MCF 10A (cell line): ENCODE measurements around the gene PSMD5. TPM values are rescaled to one million over a fixed set of nuclear protein-coding genes. Genes with fewer than 3 reads are reported as not detected.

Source experiments
- BruUV-seq: library from RNA; stranded (reverse); fragments of 400-500 nt; replicated peaks from 2 replicates; lab custom pipeline; 2021; lab: Mats Ljungman, UMichigan
- CTCF ChIA-PET: fragments of 300-600 bp; sonication (Branson Sonifier 250); formaldehyde crosslinking; extraction: SDS; loops from one replicate; lab custom pipeline; 2021; ENCODE audit warnings: antibody characterized with exemption, inconsistent platforms; lab: Yijun Ruan, JAX
- POLR2A ChIA-PET: fragments of 300-600, 350-650 bp; sonication (Branson Sonifier 250); formaldehyde crosslinking; extraction: SDS; loops from one replicate; lab custom pipeline; 2020; ENCODE audit warnings: antibody characterized with exemption, inconsistent platforms; lab: Yijun Ruan, JAX
- DNase-seq: peaks from one replicate; pipeline ENCODE4 v3.0.0-alpha.2; 2018; ENCODE audit not compliant: unreplicated experiment
- H3K27ac Mint-ChIP-seq: one replicate; pipeline ENCODE4 v1.8.0; 2022; ENCODE audit warnings: mild to moderate bottlenecking, low read depth, mixed read lengths; ENCODE audit not compliant: unreplicated experiment
- H3K27me3 Mint-ChIP-seq: one replicate; pipeline ENCODE4 v1.8.0; 2022; ENCODE audit warnings: mixed read lengths; ENCODE audit not compliant: insufficient read depth, unreplicated experiment
- H3K36me3 Mint-ChIP-seq: one replicate; pipeline ENCODE4 v1.8.0; 2022; ENCODE audit warnings: mild to moderate bottlenecking, moderate library complexity, mixed read lengths; ENCODE audit not compliant: insufficient read depth, unreplicated experiment
- H3K4me1 Mint-ChIP-seq: one replicate; pipeline ENCODE4 v1.8.0; 2022; ENCODE audit warnings: mixed read lengths; ENCODE audit not compliant: insufficient read depth, unreplicated experiment
- H3K4me3 Mint-ChIP-seq: one replicate; pipeline ENCODE4 v1.8.0; 2022; ENCODE audit warnings: mild to moderate bottlenecking, moderate library complexity, mixed read lengths; ENCODE audit not compliant: unreplicated experiment
- H3K9me3 Mint-ChIP-seq: one replicate; pipeline ENCODE4 v1.8.0; 2022; ENCODE audit warnings: mixed read lengths; ENCODE audit not compliant: unreplicated experiment
- CTCF ChIP-seq: fragments of 200-600 bp; IDR thresholded peaks from one replicate; pipeline ENCODE4 v1.8.0; 2022; ENCODE audit warnings: antibody characterized with exemption, mild to moderate bottlenecking; ENCODE audit not compliant: unreplicated experiment
- intact Hi-C: fragments of 100-400 bp; cut with micrococcal nuclease; formaldehyde crosslinking; loops from 2 replicates; pipeline ENCODE4 v1.14.1; 2022
- total RNA-seq: library from RNA; stranded (reverse); gene quantifications from 2 replicates; pipeline ENCODE4 v1.2.3, GENCODE V29; 2022

Gene PSMD5
- total RNA-seq, 1 experiment from 2014 or later = 71.0 TPM

DNA sequence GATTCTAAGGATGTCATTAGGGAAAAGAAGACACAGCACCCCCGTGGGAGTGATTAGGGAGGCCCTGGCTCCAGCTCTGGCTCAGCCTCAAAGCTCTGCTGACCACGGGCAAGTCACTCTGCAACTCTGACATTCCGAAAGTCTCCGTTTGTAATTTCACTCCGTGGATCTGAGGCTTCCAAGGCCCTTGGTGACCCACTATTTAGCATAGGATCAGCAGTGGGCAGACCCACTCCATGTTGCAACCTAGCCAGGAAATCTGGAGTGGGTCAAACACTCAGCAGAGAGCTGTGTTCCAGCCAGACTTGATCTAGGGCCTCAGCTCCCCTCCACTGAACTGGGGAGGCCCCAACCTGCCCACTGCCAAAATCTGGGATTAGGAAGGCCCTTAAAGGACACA lies 22.5 kb upstream of the PSMD5 start:
- intact Hi-C loops = no loop called here
- POLR2A ChIA-PET = interaction anchor here (0.5 kb wide), 1 partner anchor 69 kb away, joined by 3 read pairs; no protein-coding TSS in a partner anchor
- H3K4me3 Mint-ChIP-seq = no peak overlapping the region
- BruUV-seq = no TSS peak
- H3K27me3 Mint-ChIP-seq = no peaks in the 10 kb centered on the region
- peaks cover 16% of the 10 kb centered on the region for H3K36me3 Mint-ChIP-seq
- DNase-seq = no peak
- H3K4me1 Mint-ChIP-seq = peaks cover 8% of the 10 kb centered on the region
- TF ChIP-seq CTCF = no peak
- H3K27ac Mint-ChIP-seq = no peak overlapping the region
- CTCF ChIA-PET = interaction anchor here (0.9 kb wide), 1 partner anchor 86 kb away, joined by 3 read pairs; no protein-coding TSS in a partner anchor
- no peaks in the 10 kb centered on the region for H3K9me3 Mint-ChIP-seq

- Mint-ChIP-seq H3K27me3 (no peaks in the 10 kb centered on the region), H3K27ac (no peak overlapping the region), H3K4me1 (peaks cover 8% of the 10 kb centered on the region), H3K36me3 (peaks cover 20% of the 10 kb centered on the region), H3K9me3 (no peaks in the 10 kb centered on the region), H3K4me3 (no peak overlapping the region)
- POLR2A ChIA-PET = interaction anchor here (0.5 to 0.7 kb wide), 2 partner anchors 70 to 201 kb away, joined by 3 to 4 read pairs; no protein-coding TSS in a partner anchor
- CTCF ChIA-PET = interaction anchor here (0.7 kb wide), 1 partner anchor 18 kb away, joined by 3 read pairs; no protein-coding TSS in a partner anchor
- intact Hi-C loops = no loop called here
- no TSS peak for BruUV-seq
- no peak for DNase-seq
- no peak for TF ChIP-seq CTCF
Measured at GRCh38 chr9:120864719-120865118, 22.0 kb upstream of the PSMD5 start.

- Mint-ChIP-seq H3K4me1 (peaks cover 8% of the 10 kb centered on the region), H3K36me3 (peaks cover 20% of the 10 kb centered on the region), H3K27me3 (no peaks in the 10 kb centered on the region), H3K4me3 (no peak overlapping the region), H3K27ac (no peak overlapping the region), H3K9me3 (no peaks in the 10 kb centered on the region)
- DNase-seq = no peak
- TF ChIP-seq CTCF = no peak
- intact Hi-C loops = no loop called here
- ChIA-PET CTCF (interaction anchor here (0.7 kb wide), 2 partner anchors 17 to 30 kb away, joined by 3 to 5 read pairs; no protein-coding TSS in a partner anchor), POLR2A (interaction anchor here (0.7 to 1.2 kb wide), 2 partner anchors 21 to 53 kb away, joined by 3 to 4 read pairs; no protein-coding TSS in a partner anchor)
- no TSS peak for BruUV-seq
Measured at GRCh38 chr9:120863833-120864232, 21.1 kb upstream of the PSMD5 start.

GRCh38 chr9:120862452-120862851 lies 19.7 kb upstream of the PSMD5 start:
- BruUV-seq = no TSS peak

More at GRCh38 chr9:120862452-120862851, 19.7 kb upstream of the PSMD5 start:
- Mint-ChIP-seq H3K4me3 (no peak overlapping the region), H3K27ac (no peak overlapping the region), H3K4me1 (no peaks in the 10 kb centered on the region), H3K27me3 (no peaks in the 10 kb centered on the region), H3K36me3 (peaks cover 28% of the 10 kb centered on the region), H3K9me3 (no peaks in the 10 kb centered on the region)
- intact Hi-C loops = no loop called here
- no peak for TF ChIP-seq CTCF
- DNase-seq = no peak
- POLR2A ChIA-PET = no interaction called here
- CTCF ChIA-PET = interaction anchor here (0.6 kb wide), 1 partner anchor 131 kb away, joined by 4 read pairs; no protein-coding TSS in a partner anchor
